HG02642 (cell line): ENCODE data around the gene OR7G3.

Source experiments
- ATAC-seq: cut with Tn5 transposase; IDR thresholded peaks from one replicate; pipeline ENCODE4 v1.9.1; 2021; ENCODE audit warnings: mild to moderate bottlenecking; ENCODE audit not compliant: unreplicated experiment, poor library complexity

OR7G3 gene

GRCh38 chr19:9115307-9115813, 11.4 kb downstream of the OR7G3 start, which contains the start of gene OR7G1:
Gene OR7G1, minus strand, starts transcription at chr19:9115763. Its CDS starts 0 bp downstream, at chr19:9115763.
- no peak for ATAC-seq

- ATAC-seq, result no peak
These were observed 16.8 kb downstream of the OR7G3 start for GRCh38 chr19:9109959-9110358.

- no peak for ATAC-seq
These were observed 19.4 kb downstream of the OR7G3 start, which contains the start of gene OR7G2 for GRCh38 chr19:9107375-9107774. Gene OR7G2, minus strand, starts transcription at chr19:9107475. Its CDS starts 4,232 bp downstream, at chr19:9103243.

GRCh38 chr19:9086761-9087160, 40.0 kb downstream of the OR7G3 start, which contains the start of gene OR1M1:
Gene OR1M1, plus strand, starts transcription at chr19:9087061. Its CDS starts 6,184 bp downstream, at chr19:9093245.
- no peak for ATAC-seq

GRCh38 chr19:9078651-9079050, 48.1 kb downstream of the OR7G3 start:
- no peak for ATAC-seq

GRCh38 chr19:9076901-9077300, 49.8 kb downstream of the OR7G3 start:
- ATAC-seq, result no peak
